Mesothelial cell of epicardium (in vitro differentiated cells): Measurements from ENCODE around the gene HSBP1L1. TPM values are rescaled to one million over a fixed set of nuclear protein-coding genes. Genes with fewer than 3 reads are reported as not detected.

ENCODE experiments used
- DNase-seq, 2 experiments: peaks; one replicate each; pipeline ENCODE4 v3.0.0; 2021; ENCODE audit warnings: low spot score in 2 of 2; ENCODE audit not compliant: unreplicated experiment in 2 of 2
- H3K27ac Mint-ChIP-seq: 2 replicates; pipeline ENCODE4 v1.8.0; 2021; ENCODE audit warnings: mixed read lengths
- H3K27me3 Mint-ChIP-seq: 2 replicates; pipeline ENCODE4 v1.8.0; 2021; ENCODE audit warnings: low read depth, mixed read lengths
- H3K36me3 Mint-ChIP-seq: 2 replicates; pipeline ENCODE4 v1.8.0; 2021; ENCODE audit warnings: mixed read lengths
- H3K4me1 Mint-ChIP-seq: 2 replicates; pipeline ENCODE4 v1.8.0; 2021; ENCODE audit warnings: mixed read lengths
- H3K4me3 Mint-ChIP-seq: 2 replicates; pipeline ENCODE4 v1.8.0; 2021; ENCODE audit warnings: mild to moderate bottlenecking, moderate library complexity, mixed read lengths
- H3K9me3 Mint-ChIP-seq: 2 replicates; pipeline ENCODE4 v1.8.0; 2021; ENCODE audit warnings: mixed read lengths
- CTCF ChIP-seq: fragments of 200-600 bp; sonication (generic); IDR thresholded peaks from one replicate; pipeline ENCODE4 v1.5.0; 2021; ENCODE audit warnings: antibody characterized with exemption; ENCODE audit not compliant: unreplicated experiment
- total RNA-seq: library from RNA; stranded (reverse); gene quantifications from 3 replicates; pipeline ENCODE4 v1.2.1, GENCODE V29; 2021

HSBP1L1 gene
- total RNA-seq, 1 donor from 2014 or later: 35.4 TPM

DNA sequence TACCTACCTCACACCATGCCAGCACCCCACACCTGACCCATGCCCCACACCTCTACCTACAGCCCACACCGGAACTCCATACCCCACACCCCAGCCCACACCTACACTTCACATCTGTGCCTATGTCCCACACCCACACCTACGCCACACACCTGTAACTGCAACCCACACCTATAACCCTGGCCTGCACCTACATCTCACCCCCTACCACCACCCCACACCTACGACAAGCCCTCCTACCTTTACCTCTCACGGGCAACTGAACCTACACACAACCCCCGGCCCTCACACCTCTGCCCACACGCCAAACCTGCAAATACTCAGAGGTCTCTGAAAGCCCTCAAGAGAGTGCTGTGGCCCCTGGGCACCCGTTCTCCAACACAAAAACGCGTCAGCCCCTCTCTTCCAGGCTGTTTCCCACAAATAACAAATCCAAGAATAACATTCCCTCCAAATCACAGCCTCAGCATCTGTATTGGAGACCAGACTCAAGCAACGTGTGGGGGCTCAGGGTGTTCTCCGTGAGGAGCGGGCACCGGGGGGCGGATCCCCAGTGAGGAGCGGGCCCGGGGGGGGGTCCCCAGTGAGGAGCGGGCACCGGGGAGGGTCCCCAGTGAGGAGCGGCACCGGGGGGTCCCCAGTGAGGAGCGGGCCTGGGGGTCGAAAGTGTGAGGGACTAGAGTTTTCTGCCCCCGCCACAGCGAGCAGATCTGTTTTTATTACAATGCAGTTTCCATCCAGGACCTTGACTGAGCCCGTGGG, 46.4 kb upstream of the HSBP1L1 start:
- Mint-ChIP-seq H3K4me3 (no peak overlapping the region), H3K4me1 (no peaks in the 10 kb centered on the region), H3K27me3 (no peaks in the 10 kb centered on the region), H3K9me3 (peaks cover 4% of the 10 kb centered on the region), H3K36me3 (peaks cover 58% of the 10 kb centered on the region), H3K27ac (no peak overlapping the region)
- no peak for TF ChIP-seq CTCF
- peak in 1 of 2 experiments; percentile 21 for DNase-seq

- Mint-ChIP-seq H3K4me1 (no peaks in the 10 kb centered on the region), H3K4me3 (no peak overlapping the region), H3K9me3 (peaks cover 7% of the 10 kb centered on the region), H3K36me3 (peaks cover 57% of the 10 kb centered on the region), H3K27ac (no peak overlapping the region), H3K27me3 (no peaks in the 10 kb centered on the region)
- DNase-seq: peak in 1 of 2 experiments; percentile 24
- no peak for TF ChIP-seq CTCF
These were observed 45.8 kb upstream of the HSBP1L1 start for GRCh38 chr18:79918615-79919011.

- no peak for TF ChIP-seq CTCF
- Mint-ChIP-seq H3K9me3 (peaks cover 7% of the 10 kb centered on the region), H3K27me3 (no peaks in the 10 kb centered on the region), H3K27ac (no peak overlapping the region), H3K4me3 (no peak overlapping the region), H3K4me1 (no peaks in the 10 kb centered on the region), H3K36me3 (peaks cover 60% of the 10 kb centered on the region)
- peak in 1 of 2 experiments; percentile 35 for DNase-seq
These were observed 45.4 kb upstream of the HSBP1L1 start for GRCh38 chr18:79919089-79919488.

DNA sequence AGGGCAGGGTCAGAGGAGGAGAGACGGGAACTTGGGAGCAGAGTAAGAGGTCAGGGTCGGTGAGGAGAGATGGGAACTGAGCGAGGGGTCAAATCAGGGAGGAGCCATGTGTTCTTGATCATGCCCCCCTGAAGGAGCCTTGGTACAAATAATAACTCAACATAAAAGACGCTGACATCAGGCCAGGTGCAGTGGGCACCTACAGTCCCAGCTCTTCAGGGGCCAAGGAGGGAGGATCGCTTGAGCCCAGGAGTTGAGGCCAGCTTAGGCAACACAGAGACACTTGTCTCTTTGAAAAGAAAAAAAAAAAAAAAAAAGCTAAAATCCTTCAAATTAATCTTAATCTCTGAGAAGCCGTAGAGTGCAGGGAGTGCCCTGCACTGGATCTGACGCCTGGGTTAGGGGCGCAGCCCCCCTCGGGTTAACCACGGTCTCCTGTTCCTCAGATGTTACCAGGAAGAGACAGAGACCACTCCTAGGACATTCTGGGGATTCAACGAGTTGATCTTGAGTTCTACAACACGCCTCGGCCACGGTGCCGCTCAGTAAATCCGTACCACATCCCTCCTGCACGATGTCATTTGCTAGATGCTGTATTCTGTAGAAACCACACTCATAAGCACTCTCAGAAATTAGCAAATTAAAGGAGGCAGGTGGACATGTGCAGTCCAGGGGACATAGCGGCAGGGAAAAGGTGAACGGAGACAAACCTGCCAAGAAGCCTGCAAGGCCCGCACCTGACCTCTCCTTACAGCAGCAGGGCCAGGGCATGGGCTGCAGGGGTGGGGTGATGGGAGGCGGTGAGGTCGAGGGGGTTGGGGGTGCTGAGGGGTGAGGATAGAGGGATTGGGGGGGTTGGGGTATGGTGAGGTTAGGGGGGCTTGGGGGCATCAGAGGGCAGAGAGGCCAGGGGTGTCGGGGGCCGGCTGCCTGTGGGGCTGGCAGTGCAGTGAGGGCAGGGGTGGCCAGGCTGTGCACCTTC, 42.2 kb upstream of the HSBP1L1 start:
- no peak for DNase-seq

More for the DNA sequence above, 42.2 kb upstream of the HSBP1L1 start:
- Mint-ChIP-seq H3K27ac (no peak overlapping the region), H3K4me3 (no peak overlapping the region), H3K4me1 (no peaks in the 10 kb centered on the region), H3K36me3 (peaks cover 52% of the 10 kb centered on the region), H3K27me3 (no peaks in the 10 kb centered on the region), H3K9me3 (peaks cover 3% of the 10 kb centered on the region)
- TF ChIP-seq CTCF: no peak
